SKM-1 treated with dmso at 0.1 percent for 144 hours (cell line): ENCODE results near the gene NFU1.
A peak's percentile ranks its signal among the peaks of the same experiment; 100 is the strongest.
"Not testable (repeated sequence)": the region's sequence is repeated elsewhere in the genome, so short reads cannot be mapped to it uniquely, and the experiment has no call there.

ENCODE experiments used
- DNase-seq: peaks from one replicate; lab custom pipeline; 2025; ENCODE audit not compliant: unreplicated experiment; lab: John Stamatoyannopoulos, UW

NFU1 gene

DNA sequence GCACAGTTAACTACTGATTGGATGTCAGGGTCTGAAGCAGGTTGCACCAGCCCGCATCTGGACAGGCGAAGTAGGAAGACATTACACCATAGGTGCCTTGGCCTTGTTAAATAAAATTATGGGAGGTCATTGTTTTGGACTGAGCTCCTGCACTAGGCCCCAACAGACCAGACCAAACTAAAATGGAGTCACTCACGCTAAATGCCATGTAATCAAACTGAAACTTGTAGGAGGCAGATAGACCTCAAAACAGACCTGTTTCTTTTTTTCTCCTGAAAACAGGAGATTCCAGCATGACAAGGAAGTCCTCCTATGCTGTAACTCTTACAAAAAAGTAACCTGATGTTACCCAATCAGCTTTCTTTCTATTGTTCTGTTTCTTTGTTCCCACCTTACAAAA lies 15.5 kb upstream of the NFU1 start:
- DNase-seq, result peak; percentile 41

GRCh38 chr2:69450735-69451416 lies 13.6 kb upstream of the NFU1 start:
- DNase-seq, result no peak

DNA sequence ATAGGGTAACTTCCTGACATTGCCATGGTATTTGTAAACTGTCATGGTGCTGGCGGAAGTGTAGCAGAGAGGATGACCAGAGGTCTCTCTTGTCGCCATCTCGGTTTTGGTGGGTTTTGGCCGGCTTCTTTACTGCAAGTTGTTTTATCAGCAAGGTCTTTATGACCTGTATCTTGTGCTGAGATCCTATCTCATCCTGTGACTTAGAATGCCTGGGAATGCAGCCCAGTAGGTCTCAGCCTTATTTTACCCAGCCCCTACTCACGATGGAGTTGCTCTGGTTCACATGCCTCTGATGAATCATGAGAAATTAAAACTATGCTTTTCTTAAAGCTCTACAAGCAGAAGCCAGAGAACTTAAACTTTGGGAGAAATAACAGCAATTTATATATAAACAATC lies 12.7 kb upstream of the NFU1 start:
- no peak for DNase-seq

GRCh38 chr2:69443673-69444072 lies 6.4 kb upstream of the NFU1 start:
- DNase-seq, result not testable (repeated sequence)

DNA sequence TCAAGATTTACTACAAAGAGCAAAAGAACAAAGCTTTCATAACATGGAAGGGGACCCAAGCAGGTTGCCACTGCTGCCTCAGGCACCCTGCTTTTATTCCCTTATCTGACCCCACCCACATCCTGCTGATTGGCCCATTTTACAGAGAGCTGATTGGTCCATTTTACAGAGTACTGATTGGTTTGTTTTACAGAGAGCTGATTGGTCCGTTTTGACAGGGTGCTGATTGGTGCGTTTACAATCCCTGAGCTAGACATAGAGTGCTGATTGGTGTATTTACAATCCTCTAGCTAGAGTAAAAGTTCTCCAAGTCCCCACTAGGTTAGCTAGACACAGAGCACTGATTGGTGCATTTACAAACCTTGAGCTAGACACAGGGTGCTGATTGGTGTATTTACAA lies 2.3 kb upstream of the NFU1 start:
- DNase-seq, result not testable (repeated sequence)

- DNase-seq, result no peak
These were observed 1.3 kb upstream of the NFU1 start for GRCh38 chr2:69438580-69438979.

- DNase-seq, result no peak
These were observed 518 bp upstream of the NFU1 start for GRCh38 chr2:69437751-69438154.

- no peak for DNase-seq
These were observed 668 bp downstream of the NFU1 start for GRCh38 chr2:69436596-69436937.

- no peak for DNase-seq
These were observed 2.5 kb downstream of the NFU1 start for GRCh38 chr2:69434753-69435152.

DNA sequence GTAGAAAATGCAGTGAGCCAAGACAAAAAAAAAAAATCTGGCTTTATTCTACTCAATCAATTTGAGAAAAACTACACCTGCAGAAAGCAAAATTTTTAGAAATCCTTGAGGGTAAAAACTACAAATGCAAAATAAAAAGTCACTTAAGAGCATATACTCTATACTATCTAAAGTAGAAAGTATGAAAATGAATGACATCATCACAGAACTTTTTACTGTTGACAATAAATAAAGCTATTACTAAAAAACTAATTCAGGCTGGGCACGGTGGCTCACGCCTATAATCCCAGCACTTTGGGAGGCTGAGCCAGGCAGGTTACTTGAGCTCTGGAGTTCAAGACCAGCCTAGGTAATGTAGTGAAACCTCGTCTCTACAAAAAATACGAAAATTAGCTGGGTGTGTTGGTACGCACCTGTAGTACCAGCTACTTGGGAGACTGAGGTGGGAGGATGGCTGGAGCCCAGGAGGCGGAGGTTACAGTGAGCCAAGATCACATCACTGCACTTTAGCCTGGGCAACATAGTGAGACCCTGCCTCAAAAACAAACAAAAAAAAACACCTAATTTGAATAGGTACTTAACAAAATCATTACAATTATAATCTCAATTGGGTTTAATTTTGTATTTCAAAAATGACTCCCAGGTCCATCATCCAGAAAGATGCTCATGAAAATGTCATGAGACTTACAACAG lies 7.6 kb downstream of the NFU1 start:
- no peak for DNase-seq

- DNase-seq, result no peak
These were observed 8.3 kb downstream of the NFU1 start for GRCh38 chr2:69428981-69429380.

DNA sequence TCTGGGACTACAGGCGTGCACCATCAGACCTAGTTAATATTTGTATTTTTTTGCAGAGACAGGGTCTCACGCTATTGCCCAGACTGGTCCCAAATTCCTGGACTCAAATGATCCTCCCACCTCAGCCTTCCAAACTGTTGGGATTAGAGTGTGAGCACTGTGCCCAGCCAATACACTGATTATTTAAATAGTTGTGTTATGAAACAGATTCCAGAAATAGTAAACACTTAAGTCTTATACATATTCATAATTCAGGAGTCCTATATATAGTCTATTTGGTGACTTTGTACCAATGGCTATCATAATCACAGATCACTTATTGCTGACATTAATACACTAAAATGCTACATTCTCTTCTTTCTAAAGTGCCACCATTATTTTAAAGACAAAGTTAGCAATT lies 12.8 kb downstream of the NFU1 start:
- DNase-seq, result no peak

GRCh38 chr2:69422198-69422597 lies 15.0 kb downstream of the NFU1 start:
- no peak for DNase-seq

DNA sequence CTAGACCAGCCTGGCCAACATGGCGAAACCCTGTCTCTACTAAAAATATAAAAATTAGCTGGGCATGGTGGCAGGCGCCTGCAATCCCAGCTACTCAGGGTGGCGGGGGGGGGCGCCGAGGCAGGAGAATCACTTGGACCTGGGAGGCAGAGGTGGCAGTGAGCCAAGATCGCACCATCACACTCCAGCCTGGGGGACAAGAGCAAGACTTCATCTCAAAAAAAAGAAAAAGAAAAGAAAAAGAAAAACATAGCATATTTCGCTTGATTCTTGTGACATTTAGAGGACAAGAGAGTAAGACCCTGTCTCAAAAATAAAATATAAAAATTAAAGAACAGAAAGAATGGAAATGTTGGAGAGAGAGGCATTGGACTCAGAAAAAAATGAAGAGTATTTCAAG lies 18.1 kb downstream of the NFU1 start:
- DNase-seq, result not testable (repeated sequence)

GRCh38 chr2:69416147-69416546 lies 21.1 kb downstream of the NFU1 start:
- DNase-seq, result no peak

DNA sequence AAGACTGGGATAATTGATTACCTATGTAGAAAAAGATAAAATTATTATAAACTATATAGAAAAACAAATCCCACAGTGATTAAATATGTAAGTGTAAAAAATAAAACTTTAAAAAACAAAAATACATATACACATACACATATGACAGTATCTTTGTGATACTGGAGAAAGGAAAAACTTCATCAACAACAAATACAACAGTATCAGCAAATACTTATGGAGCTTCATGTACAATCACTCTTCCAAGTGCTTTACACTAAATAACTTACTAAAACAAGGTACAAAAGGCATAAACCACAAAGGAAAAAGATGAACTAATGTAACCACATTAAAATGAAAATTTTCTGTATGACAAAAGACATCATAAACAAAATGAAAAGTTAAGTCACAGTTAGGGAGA lies 26.1 kb downstream of the NFU1 start:
- no peak for DNase-seq

- no peak for DNase-seq
These were observed 31.9 kb downstream of the NFU1 start for GRCh38 chr2:69405306-69405705.

- DNase-seq, result no peak
These were observed 37.1 kb downstream of the NFU1 start for GRCh38 chr2:69400121-69400520.

DNA sequence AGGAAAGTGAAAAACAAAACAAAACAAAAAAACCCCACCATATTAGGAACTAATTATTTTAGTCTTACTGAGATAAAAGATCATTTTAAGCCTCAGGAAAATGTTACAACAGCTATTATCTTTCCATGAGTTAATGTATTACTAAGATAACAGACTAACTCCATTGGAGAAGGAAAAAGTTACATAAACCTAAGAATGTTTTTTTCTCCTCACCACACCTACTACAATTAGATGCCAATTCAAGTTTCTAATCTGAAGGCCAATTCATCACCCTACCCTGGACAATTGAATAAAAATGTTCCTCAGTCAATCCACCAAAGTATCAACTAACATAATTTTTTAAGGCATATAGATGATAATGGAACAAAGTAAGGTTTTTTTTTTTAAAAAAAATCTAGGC lies 40.0 kb downstream of the NFU1 start:
- DNase-seq, result no peak

DNA sequence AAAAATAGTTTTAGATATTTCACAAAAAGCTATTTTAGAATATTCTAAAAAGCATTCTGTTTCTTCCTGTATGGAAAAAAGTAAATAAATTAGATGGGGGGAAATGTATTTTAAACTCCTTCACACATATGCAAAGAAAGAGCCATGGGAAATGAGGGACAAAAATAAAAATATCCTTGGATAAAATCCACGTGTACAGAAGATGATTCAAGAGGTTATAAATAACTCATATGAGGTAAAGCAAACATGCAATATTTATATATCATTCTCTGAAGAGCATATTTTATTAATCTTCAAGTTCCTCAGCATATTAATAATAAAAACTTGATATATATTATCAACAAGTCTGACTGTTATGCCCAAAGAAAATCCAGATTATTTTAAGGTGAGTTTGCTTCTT lies 41.4 kb downstream of the NFU1 start:
- no peak for DNase-seq

DNA sequence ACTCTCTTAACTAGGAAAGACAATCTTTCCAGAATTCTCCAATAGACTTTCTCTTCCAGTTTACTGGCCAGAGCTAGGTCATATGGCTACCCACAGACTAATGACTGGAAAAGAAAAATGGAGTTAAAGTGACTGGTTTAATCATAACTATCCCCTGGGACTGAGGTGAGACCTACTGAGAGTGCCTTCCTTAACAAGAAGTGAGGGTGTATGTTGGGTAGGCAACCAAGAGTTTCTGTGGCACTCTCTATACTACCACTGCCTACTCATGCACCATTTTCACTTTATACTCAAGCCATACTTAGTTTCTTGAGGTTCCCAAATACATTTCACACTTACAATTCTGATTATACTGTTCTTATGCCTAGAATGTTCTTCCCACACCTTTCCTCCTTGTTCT lies 43.3 kb downstream of the NFU1 start:
- no peak for DNase-seq

- DNase-seq, result peak; percentile 62
These were observed 46.8 kb downstream of the NFU1 start for GRCh38 chr2:69390471-69390870.

GRCh38 chr2:69390001-69390400 lies 47.2 kb downstream of the NFU1 start:
- DNase-seq, result no peak
